Vagina (tissue), 2 donors: Measurements from ENCODE around the gene KIF22.

ENCODE experiments used
- CTCF ChIP-seq, 3 experiments: fragments of 450-650 bp in 2 of 3; fragments of 200-600 bp in 1 of 3; sonication (generic) in 1 of 3; IDR thresholded peaks; one replicate each; pipeline ENCODE4 v1.5.1; 2017 to 2019; ENCODE audit warnings: antibody characterized with exemption in 3 of 3, mild to moderate bottlenecking in 2 of 3, moderate library complexity in 2 of 3
- POLR2A ChIP-seq, 2 donors: fragments of 450-650 bp; IDR thresholded peaks; one replicate each; pipeline ENCODE4 v1.6.1; 2017; ENCODE audit warnings: antibody characterized with exemption in 2 of 2, mild to moderate bottlenecking in 2 of 2, moderate library complexity in 2 of 2

GRCh38 chr16:29810699-29811169 lies 20.2 kb downstream of the KIF22 start:
- no peak for TF ChIP-seq POLR2A (IDR thresholded peaks at IDR 0.05)
- no peak for TF ChIP-seq CTCF (IDR thresholded peaks at IDR 0.05)
